Measurements from ENCODE around the gene SLC41A1.

DNA sequence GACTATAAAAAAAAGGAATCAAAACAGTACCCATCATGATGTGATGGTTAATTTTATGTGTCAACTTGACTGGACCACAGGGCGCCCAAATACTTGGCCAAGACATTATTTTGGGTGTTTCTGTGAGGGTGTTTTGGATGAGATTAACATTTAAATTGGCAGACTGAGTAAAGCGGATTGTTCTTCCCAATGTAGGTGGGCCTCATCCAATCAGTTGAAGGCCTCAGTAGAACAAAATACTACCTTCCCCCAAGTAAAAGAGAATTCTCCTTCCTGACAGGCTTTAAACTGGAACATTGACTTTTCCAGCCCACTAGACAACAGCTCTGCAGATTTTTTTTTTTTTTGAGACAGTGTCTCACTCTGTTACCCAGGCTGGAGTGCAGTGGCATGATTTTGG, 48.4 kb downstream of the SLC41A1 start:
- TF ChIP-seq POLR2A (IDR thresholded peaks at IDR 0.05; ENCODE audit: low read length) (no peak), GATA1 (IDR thresholded peaks at IDR 0.05; ENCODE audit: low read depth, low read length) (no peak)
